Immature natural killer cell (primary cell): Measurements from ENCODE around the gene MIPOL1. TPM values are rescaled to one million over a fixed set of nuclear protein-coding genes. Genes with fewer than 3 reads are reported as not detected.
"Not testable (repeated sequence)": the region's sequence is repeated elsewhere in the genome, so short reads cannot be mapped to it uniquely, and the experiment has no call there.

ENCODE experiments used
- DNase-seq, 3 donors: peaks; one replicate each; pipeline ENCODE4 v3.0.0; 2022; ENCODE audit warnings: mixed read lengths in 1 of 3
- H3K27ac Mint-ChIP-seq, 6 donors: one replicate each; pipeline ENCODE4 v1.8.0; 2020; ENCODE audit warnings: mixed read lengths in 6 of 6, mild to moderate bottlenecking in 5 of 6, inconsistent platforms in 4 of 6, moderate library complexity in 3 of 6
- H3K27me3 Mint-ChIP-seq, 3 donors: one replicate each; pipeline ENCODE4 v1.8.0; 2020 to 2021; ENCODE audit warnings: low read depth in 3 of 3, mild to moderate bottlenecking in 3 of 3, mixed read lengths in 3 of 3, moderate library complexity in 3 of 3, inconsistent platforms in 1 of 3
- H3K36me3 Mint-ChIP-seq, 3 donors: one replicate each; pipeline ENCODE4 v1.8.0; 2020; ENCODE audit warnings: mixed read lengths in 3 of 3, inconsistent platforms in 2 of 3, mild to moderate bottlenecking in 2 of 3
- H3K4me1 Mint-ChIP-seq, 2 donors: one replicate each; pipeline ENCODE4 v1.8.0; 2020; ENCODE audit warnings: inconsistent platforms in 2 of 2, mild to moderate bottlenecking in 2 of 2, mixed read lengths in 2 of 2, moderate library complexity in 1 of 2
- H3K4me3 Mint-ChIP-seq, 5 donors: one replicate each; pipeline ENCODE4 v1.8.0; 2020; ENCODE audit warnings: mild to moderate bottlenecking in 5 of 5, mixed read lengths in 5 of 5, inconsistent platforms in 3 of 5, moderate library complexity in 3 of 5
- H3K9me3 Mint-ChIP-seq, 6 donors: one replicate each; pipeline ENCODE4 v1.8.0; 2020; ENCODE audit warnings: mild to moderate bottlenecking in 6 of 6, mixed read lengths in 6 of 6, inconsistent platforms in 4 of 6, moderate library complexity in 3 of 6
- polyA plus RNA-seq, 3 donors: library from polyadenylated mRNA; unstranded; fragments of 300-500 nt; fragmentation: Illumina TruSeq; gene quantifications; one replicate each; pipeline ENCODE4 v1.2.3, GENCODE V29; 2021

MIPOL1 gene
- polyA plus RNA-seq, 3 donors from 2014 or later = not detected

GRCh38 chr14:37262649-37263048, 64.9 kb downstream of the MIPOL1 start:
- Mint-ChIP-seq H3K27me3 (peaks cover 0 to 4% (median 0%) of the 10 kb centered on the region in 3 donors), H3K4me1 (no peaks in the 10 kb centered on the region), H3K9me3 (peaks cover 3 to 34% (median 7%) of the 10 kb centered on the region in 6 donors), H3K27ac (no peak overlapping the region), H3K36me3 (peaks cover 0 to 6% (median 0%) of the 10 kb centered on the region in 3 donors), H3K4me3 (no peak overlapping the region)
- no peak for DNase-seq

- Mint-ChIP-seq H3K9me3 (peaks cover 3 to 34% (median 8%) of the 10 kb centered on the region in 6 donors), H3K4me3 (no peak overlapping the region), H3K36me3 (peaks cover 0 to 6% (median 0%) of the 10 kb centered on the region in 3 donors), H3K27me3 (peaks cover 0 to 4% (median 0%) of the 10 kb centered on the region in 3 donors), H3K27ac (no peak overlapping the region), H3K4me1 (no peaks in the 10 kb centered on the region)
- no peak for DNase-seq
Observed at GRCh38 chr14:37263656-37264236, 66.0 kb downstream of the MIPOL1 start.

- Mint-ChIP-seq H3K4me3 (no peak overlapping the region), H3K27me3 (no peaks in the 10 kb centered on the region), H3K36me3 (peaks cover 0 to 6% (median 0%) of the 10 kb centered on the region in 3 donors), H3K9me3 (peaks cover 3 to 30% (median 5%) of the 10 kb centered on the region in 6 donors), H3K4me1 (no peaks in the 10 kb centered on the region), H3K27ac (no peak overlapping the region)
- no peak for DNase-seq
Observed at GRCh38 chr14:37268788-37269187, 71.1 kb downstream of the MIPOL1 start.

- Mint-ChIP-seq H3K36me3 (peaks cover 0 to 3% (median 0%) of the 10 kb centered on the region in 3 donors), H3K27me3 (no peaks in the 10 kb centered on the region), H3K9me3 (peaks cover 0 to 18% (median 4%) of the 10 kb centered on the region in 6 donors), H3K4me3 (no peak overlapping the region), H3K27ac (no peak overlapping the region), H3K4me1 (no peaks in the 10 kb centered on the region)
- no peak for DNase-seq
Observed at GRCh38 chr14:37270629-37271028, 72.9 kb downstream of the MIPOL1 start.

GRCh38 chr14:37272569-37272968, 74.8 kb downstream of the MIPOL1 start:
- Mint-ChIP-seq H3K4me3 (no peak overlapping the region), H3K9me3 (peaks cover 0 to 9% (median 3%) of the 10 kb centered on the region in 6 donors), H3K27ac (no peak overlapping the region), H3K27me3 (no peaks in the 10 kb centered on the region), H3K4me1 (no peaks in the 10 kb centered on the region), H3K36me3 (no peaks in the 10 kb centered on the region)
- no peak for DNase-seq

GRCh38 chr14:37274652-37275051, 76.9 kb downstream of the MIPOL1 start:
- Mint-ChIP-seq H3K27ac (no peak overlapping the region), H3K9me3 (peaks cover 0 to 7% (median 0%) of the 10 kb centered on the region in 6 donors), H3K4me3 (no peak overlapping the region), H3K4me1 (no peaks in the 10 kb centered on the region), H3K36me3 (no peaks in the 10 kb centered on the region), H3K27me3 (no peaks in the 10 kb centered on the region)
- no peak for DNase-seq

GRCh38 chr14:37275963-37276362, 78.2 kb downstream of the MIPOL1 start:
- Mint-ChIP-seq H3K36me3 (no peaks in the 10 kb centered on the region), H3K27ac (no peak overlapping the region), H3K27me3 (no peaks in the 10 kb centered on the region), H3K4me3 (no peak overlapping the region), H3K9me3 (peaks cover 0 to 15% (median 3%) of the 10 kb centered on the region in 6 donors), H3K4me1 (no peaks in the 10 kb centered on the region)
- DNase-seq = no peak

- no peaks in the 10 kb centered on the region for H3K36me3 Mint-ChIP-seq
- H3K27ac Mint-ChIP-seq = no peak overlapping the region
- DNase-seq = no peak
- no peaks in the 10 kb centered on the region for H3K4me1 Mint-ChIP-seq
- no peak overlapping the region for H3K4me3 Mint-ChIP-seq
- H3K9me3 Mint-ChIP-seq = peaks cover 3 to 19% (median 7%) of the 10 kb centered on the region in 6 donors
- no peaks in the 10 kb centered on the region for H3K27me3 Mint-ChIP-seq
Observed at GRCh38 chr14:37278636-37279538, 81.2 kb downstream of the MIPOL1 start.

GRCh38 chr14:37279818-37280217, 82.1 kb downstream of the MIPOL1 start:
- Mint-ChIP-seq H3K4me1 (no peaks in the 10 kb centered on the region), H3K27me3 (no peaks in the 10 kb centered on the region), H3K27ac (no peak overlapping the region), H3K4me3 (no peak overlapping the region), H3K9me3 (peaks cover 3 to 23% (median 11%) of the 10 kb centered on the region in 6 donors), H3K36me3 (no peaks in the 10 kb centered on the region)
- no peak for DNase-seq

- Mint-ChIP-seq H3K4me3 (no peak overlapping the region), H3K27me3 (peaks cover 0 to 2% (median 0%) of the 10 kb centered on the region in 3 donors), H3K4me1 (no peaks in the 10 kb centered on the region), H3K9me3 (peaks cover 10 to 31% (median 21%) of the 10 kb centered on the region in 6 donors), H3K27ac (no peak overlapping the region), H3K36me3 (no peaks in the 10 kb centered on the region)
- no peak for DNase-seq
Observed at GRCh38 chr14:37284760-37285159, 87.0 kb downstream of the MIPOL1 start.

- no peak for DNase-seq
- H3K4me3 Mint-ChIP-seq = no peak overlapping the region
- H3K4me1 Mint-ChIP-seq = no peaks in the 10 kb centered on the region
- peaks cover 10 to 27% (median 20%) of the 10 kb centered on the region in 6 donors for H3K9me3 Mint-ChIP-seq
- no peak overlapping the region for H3K27ac Mint-ChIP-seq
- peaks cover 0 to 3% (median 0%) of the 10 kb centered on the region in 3 donors for H3K27me3 Mint-ChIP-seq
- H3K36me3 Mint-ChIP-seq = no peaks in the 10 kb centered on the region
Observed at GRCh38 chr14:37285220-37285619, 87.5 kb downstream of the MIPOL1 start.

- peaks cover 4 to 31% (median 24%) of the 10 kb centered on the region in 6 donors for H3K9me3 Mint-ChIP-seq
- no peaks in the 10 kb centered on the region for H3K36me3 Mint-ChIP-seq
- no peaks in the 10 kb centered on the region for H3K4me1 Mint-ChIP-seq
- H3K4me3 Mint-ChIP-seq = no peak overlapping the region
- no peak for DNase-seq
- H3K27me3 Mint-ChIP-seq = peaks cover 0 to 3% (median 0%) of the 10 kb centered on the region in 3 donors
- H3K27ac Mint-ChIP-seq = no peak overlapping the region
Observed at GRCh38 chr14:37289688-37290087, 92.0 kb downstream of the MIPOL1 start.

- H3K4me1 Mint-ChIP-seq = not testable (repeated sequence)
Observed at GRCh38 chr14:37295262-37295661, 97.5 kb downstream of the MIPOL1 start.

GRCh38 chr14:37311252-37311651, 113.5 kb downstream of the MIPOL1 start:
- Mint-ChIP-seq H3K4me3 (no peak overlapping the region), H3K27ac (no peak overlapping the region), H3K27me3 (peaks cover 0 to 4% (median 0%) of the 10 kb centered on the region in 3 donors), H3K4me1 (no peaks in the 10 kb centered on the region), H3K9me3 (peaks cover 4 to 43% (median 22%) of the 10 kb centered on the region in 6 donors), H3K36me3 (peaks cover 0 to 6% (median 0%) of the 10 kb centered on the region in 3 donors)
- DNase-seq = no peak

More at GRCh38 chr14:37295262-37295661, 97.5 kb downstream of the MIPOL1 start:
- not testable (repeated sequence) for H3K27me3 Mint-ChIP-seq, H3K36me3 Mint-ChIP-seq, H3K27ac Mint-ChIP-seq, DNase-seq, H3K4me3 Mint-ChIP-seq
- peaks cover 7 to 35% (median 25%) of the 10 kb centered on the region in 6 donors for H3K9me3 Mint-ChIP-seq
